Astrocyte (in vitro differentiated cells and primary cell): ENCODE measurements around the gene EEF2K.

Source experiments
- CTCF ChIP-seq: IDR thresholded peaks from 2 replicates; pipeline ENCODE4 v1.5.1; 2011; ENCODE audit warnings: low read depth, mild to moderate bottlenecking, inconsistent platforms, low read length, moderate library complexity; ENCODE audit not compliant: insufficient read depth
- EZH2 ChIP-seq: IDR thresholded peaks from 2 replicates; pipeline ENCODE4 v1.6.1; 2012; ENCODE audit warnings: mild to moderate bottlenecking, low read length, inconsistent platforms; ENCODE audit not compliant: insufficient read depth

GRCh38 chr16:22190776-22191531, 15.1 kb upstream of the EEF2K start:
- TF ChIP-seq CTCF (no peak), EZH2 (no peak)
